ENCODE results near the gene LSR. TPM values are rescaled to one million over a fixed set of nuclear protein-coding genes. Genes with fewer than 3 reads are reported as not detected.

Gene LSR
- polyA plus RNA-seq, 1 experiment, result 0.32 TPM

DNA sequence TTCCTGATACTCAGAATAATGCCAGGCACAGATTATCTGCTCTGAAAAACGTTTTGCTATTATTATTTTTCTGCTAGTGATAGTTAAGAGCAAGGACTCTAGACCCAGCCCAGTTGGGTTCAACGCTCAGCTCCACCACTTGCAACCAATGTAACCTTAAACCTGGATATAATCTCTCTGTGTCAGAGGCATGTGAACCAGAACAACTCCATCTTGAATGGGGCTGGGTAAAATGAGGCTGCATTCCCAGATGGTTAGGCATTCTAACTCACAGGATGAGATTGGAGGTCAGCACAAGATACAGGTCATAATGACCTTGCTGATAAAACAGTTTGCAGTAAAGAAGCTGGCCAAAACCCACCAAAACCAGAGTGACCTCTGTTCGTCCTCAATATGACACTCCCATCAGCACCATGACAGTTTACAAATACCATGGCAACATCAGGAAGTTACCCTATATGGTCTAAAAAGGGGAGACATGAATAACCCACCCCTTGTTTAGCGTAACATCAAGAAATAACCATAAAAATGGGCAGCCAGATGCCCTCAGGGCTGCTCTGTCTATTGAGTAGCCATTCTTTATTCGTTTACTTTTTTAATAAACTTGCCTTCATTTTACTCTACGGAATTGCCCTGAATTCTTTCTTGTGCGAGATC, 33.9 kb upstream of the LSR start:
- ChIA-PET CTCF (interaction anchor here (0.6 kb wide), 1 partner anchor 61 kb away, joined by 8 read pairs; no protein-coding TSS in a partner anchor), POLR2A (no interaction called here)
- Histone ChIP-seq H3K4me3 (ENCODE audit: low read depth, low read length) (no peak overlapping the region), H3K9me3 (ENCODE audit: control insufficient read depth, insufficient read depth, low read length) (no peaks in the 10 kb centered on the region; the same call in 1 of the 2 replicates), H3K27ac (ENCODE audit: low read depth, low read length) (no peak overlapping the region), H3K27me3 (ENCODE audit: control insufficient read depth, insufficient read depth, low read length) (no peaks in the 10 kb centered on the region)
- TF ChIP-seq CTCF (IDR thresholded peaks at IDR 0.05; ENCODE audit: low read depth, low read length), result no peak
- DNase-seq (ENCODE audit: low read depth, low spot score), result no peak

DNA sequence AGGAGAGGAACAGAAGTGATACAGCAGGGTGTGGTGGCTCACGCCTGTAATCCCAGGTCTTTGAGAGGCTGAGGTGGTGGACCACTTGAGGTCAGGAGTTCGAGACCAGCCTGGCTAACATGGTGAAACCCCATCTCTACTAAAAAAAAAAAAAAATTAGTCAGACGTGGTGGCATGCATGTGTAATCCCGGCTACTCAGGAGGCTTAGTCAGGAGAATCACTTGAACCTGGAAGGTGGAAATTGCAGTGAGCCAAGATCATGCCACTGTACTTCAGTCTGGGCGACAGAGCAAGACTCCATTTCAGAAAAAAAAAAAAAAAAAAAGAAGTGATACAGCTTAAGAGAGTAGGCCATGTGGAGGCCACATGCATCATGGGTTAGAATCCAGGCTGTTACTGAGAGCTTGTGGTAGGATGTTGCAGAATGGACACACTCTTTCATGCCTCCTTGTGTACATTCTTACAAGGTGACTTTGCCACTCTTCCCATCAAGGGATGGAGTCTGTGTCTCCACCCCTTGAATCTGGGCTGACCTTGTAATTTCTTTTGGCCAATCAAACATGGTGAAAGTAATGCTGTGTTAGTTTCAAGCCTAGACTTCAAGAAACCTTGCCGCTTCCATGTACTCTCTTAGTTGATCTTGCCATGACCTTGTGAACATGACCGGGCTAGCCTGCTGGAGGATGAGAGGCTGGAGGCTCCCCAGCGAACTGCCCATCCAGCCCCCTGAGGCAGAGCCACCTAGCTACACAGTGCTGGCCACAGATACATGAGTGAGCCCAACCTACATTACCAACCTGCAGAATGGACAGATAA, 32.6 kb upstream of the LSR start:
- H3K4me3 ChIP-seq (ENCODE audit: low read depth, low read length), result no peak overlapping the region
- CTCF ChIA-PET, result no interaction called here
- no peak for DNase-seq (ENCODE audit: low read depth, low spot score)
- no peaks in the 10 kb centered on the region; the same call in 1 of the 2 replicates for H3K9me3 ChIP-seq (ENCODE audit: control insufficient read depth, insufficient read depth, low read length)
- POLR2A ChIA-PET, result no interaction called here
- no peaks in the 10 kb centered on the region for H3K27me3 ChIP-seq (ENCODE audit: control insufficient read depth, insufficient read depth, low read length)
- no peak for TF ChIP-seq CTCF (IDR thresholded peaks at IDR 0.05; ENCODE audit: low read depth, low read length)
- H3K27ac ChIP-seq (ENCODE audit: low read depth, low read length), result no peak overlapping the region

GRCh38 chr19:35216833-35217648, 31.8 kb upstream of the LSR start:
- Histone ChIP-seq H3K27me3 (ENCODE audit: control insufficient read depth, insufficient read depth, low read length) (no peaks in the 10 kb centered on the region), H3K4me3 (ENCODE audit: low read depth, low read length) (no peak overlapping the region), H3K9me3 (ENCODE audit: control insufficient read depth, insufficient read depth, low read length) (no peaks in the 10 kb centered on the region; the same call in 1 of the 2 replicates), H3K27ac (ENCODE audit: low read depth, low read length) (no peak overlapping the region)
- no peak for TF ChIP-seq CTCF (IDR thresholded peaks at IDR 0.05; ENCODE audit: low read depth, low read length)
- POLR2A ChIA-PET, result no interaction called here
- CTCF ChIA-PET, result no interaction called here
- DNase-seq (ENCODE audit: low read depth, low spot score), result no peak

DNA sequence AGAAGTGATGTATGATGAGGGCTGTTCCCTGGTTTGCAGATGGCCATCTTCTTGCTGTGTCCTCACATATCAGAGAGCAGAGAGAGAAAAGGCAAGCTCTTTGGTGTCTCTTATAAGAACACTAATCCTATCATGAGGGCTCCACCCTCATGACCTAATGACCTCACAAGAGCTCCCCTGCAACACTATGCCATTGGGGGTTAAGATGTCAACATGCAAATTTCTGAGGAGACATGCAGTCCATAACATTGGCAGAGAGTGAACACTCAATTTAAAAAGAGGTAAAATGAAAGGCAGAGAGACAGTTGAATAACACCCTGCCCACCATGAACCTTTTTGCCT, 31.2 kb upstream of the LSR start:
- H3K27ac ChIP-seq (ENCODE audit: low read depth, low read length), result no peak overlapping the region
- H3K9me3 ChIP-seq (ENCODE audit: control insufficient read depth, insufficient read depth, low read length), result no peaks in the 10 kb centered on the region; the same call in 1 of the 2 replicates
- CTCF ChIA-PET, result no interaction called here
- no peak for TF ChIP-seq CTCF (IDR thresholded peaks at IDR 0.05; ENCODE audit: low read depth, low read length)
- no peak overlapping the region for H3K4me3 ChIP-seq (ENCODE audit: low read depth, low read length)
- DNase-seq (ENCODE audit: low read depth, low spot score), result no peak
- POLR2A ChIA-PET, result no interaction called here
- no peaks in the 10 kb centered on the region for H3K27me3 ChIP-seq (ENCODE audit: control insufficient read depth, insufficient read depth, low read length)

Measured in AG04450 (cell line).